OCI-LY7 (cell line): ENCODE data around the gene CIB1. TPM values are rescaled to one million over a fixed set of nuclear protein-coding genes. Genes with fewer than 3 reads are reported as not detected.

Experiments
- BruUV-seq: library from RNA; stranded (reverse); fragments of 400-500 nt; replicated peaks from 2 replicates; lab custom pipeline; 2021; lab: Mats Ljungman, UMichigan
- CTCF ChIA-PET: fragments of 300-600 bp; sonication (Branson Sonifier 250); formaldehyde crosslinking; loops from one replicate; lab custom pipeline; 2022; ENCODE audit warnings: antibody characterized with exemption; ENCODE audit not compliant: unreplicated experiment; lab: Charles Lee
- POLR2A ChIA-PET: fragments of 300-600 bp; sonication (Branson Sonifier 250); formaldehyde crosslinking; loops from one replicate; lab custom pipeline; 2022; ENCODE audit warnings: antibody characterized with exemption; lab: Charles Lee
- DNase-seq: peaks from one replicate; pipeline ENCODE4 v3.0.0-alpha.2; 2015; ENCODE audit warnings: low spot score
- H2AFZ ChIP-seq: fragments of 200-600 bp; sonication (generic), shearing (Covaris generic); 2 replicates; pipeline ENCODE4 v1.6.1; 2014; ENCODE audit warnings: mild to moderate bottlenecking, antibody characterized with exemption, low read length, moderate library complexity
- H3K27ac ChIP-seq: fragments of 200-600 bp; sonication (generic); 2 replicates; pipeline ENCODE4 v1.5.1; 2014; ENCODE audit warnings: mixed run types, low read depth, mild to moderate bottlenecking, moderate library complexity, low read length, inconsistent platforms; ENCODE audit not compliant: poor library complexity, severe bottlenecking
- H3K36me3 ChIP-seq: fragments of 200-600 bp; sonication (generic); 2 replicates; pipeline ENCODE4 v1.6.1; 2014; ENCODE audit warnings: mild to moderate bottlenecking, antibody characterized with exemption, low read length, moderate library complexity, mixed read lengths; ENCODE audit not compliant: insufficient read depth
- H3K4me1 ChIP-seq: fragments of 200-600 bp; sonication (generic); 2 replicates; pipeline ENCODE4 v1.5.1; 2014; ENCODE audit warnings: mild to moderate bottlenecking, low read length; ENCODE audit not compliant: insufficient read depth, poor library complexity, severe bottlenecking
- H3K4me2 ChIP-seq: fragments of 200-600 bp; sonication (generic); 2 replicates; pipeline ENCODE4 v1.6.1; 2014; ENCODE audit warnings: mild to moderate bottlenecking, low read length
- H3K4me3 ChIP-seq: fragments of 200-600 bp; sonication (generic); 2 replicates; pipeline ENCODE4 v1.5.1; 2014; ENCODE audit warnings: mild to moderate bottlenecking, low read depth, low read length; ENCODE audit not compliant: poor library complexity, severe bottlenecking
- H3K79me2 ChIP-seq: fragments of 200-600 bp; sonication (generic); 2 replicates; pipeline ENCODE4 v1.6.1; 2016; ENCODE audit warnings: low read depth, mild to moderate bottlenecking, low read length, moderate library complexity, mixed read lengths; ENCODE audit not compliant: insufficient read depth
- H3K9me2 ChIP-seq: fragments of 200-600 bp; sonication (generic); 2 replicates; pipeline ENCODE4 v1.6.1; 2016; ENCODE audit warnings: mild to moderate bottlenecking, low read length, mixed read lengths; ENCODE audit not compliant: insufficient read depth
- H3K9me3 ChIP-seq: fragments of 200-600 bp; sonication (generic); 2 replicates; pipeline ENCODE4 v1.6.1; 2014; ENCODE audit warnings: mild to moderate bottlenecking, mixed run types, low read length, mixed read lengths
- H4K20me1 ChIP-seq: fragments of 200-600 bp; sonication (generic); 2 replicates; pipeline ENCODE4 v1.6.1; 2014; ENCODE audit warnings: mild to moderate bottlenecking, antibody characterized with exemption, low read length, moderate library complexity, mixed read lengths; ENCODE audit not compliant: insufficient read depth
- EZH2phosphoT487 ChIP-seq: fragments of 200-600 bp; sonication (generic); IDR thresholded peaks from 2 replicates; pipeline ENCODE4 v1.6.1; 2018; ENCODE audit warnings: low read depth, borderline replicate concordance, mild to moderate bottlenecking, mixed run types, antibody characterized with exemption, low read length, moderate library complexity, mixed read lengths
- intact Hi-C: fragments of 100-400 bp; cut with micrococcal nuclease; formaldehyde crosslinking; loops from one replicate; pipeline ENCODE4 v1.10.0; 2022; ENCODE audit not compliant: unreplicated experiment
- total RNA-seq, 2 experiments: library from RNA; depleted of rRNA in 1 of 2; stranded (reverse); fragments of >200 nt in 1 of 2; shearing (Covaris generic) in 1 of 2; gene quantifications; 2 replicates each; pipeline ENCODE4 v1.2.3, GENCODE V29; 2014 to 2022
- TF ChIP-seq, protein P1 (sequence below): fragments of 200-600 bp; sonication (generic); conservative IDR thresholded peaks from 2 replicates; pipeline ENCODE4 v1.5.1; 2014; ENCODE audit warnings: mild to moderate bottlenecking, antibody characterized with exemption, low read length, moderate library complexity, mixed read lengths

CIB1 gene
- total RNA-seq, 2 experiments from 2014 or later, result 52.8 to 54.5 TPM

DNA sequence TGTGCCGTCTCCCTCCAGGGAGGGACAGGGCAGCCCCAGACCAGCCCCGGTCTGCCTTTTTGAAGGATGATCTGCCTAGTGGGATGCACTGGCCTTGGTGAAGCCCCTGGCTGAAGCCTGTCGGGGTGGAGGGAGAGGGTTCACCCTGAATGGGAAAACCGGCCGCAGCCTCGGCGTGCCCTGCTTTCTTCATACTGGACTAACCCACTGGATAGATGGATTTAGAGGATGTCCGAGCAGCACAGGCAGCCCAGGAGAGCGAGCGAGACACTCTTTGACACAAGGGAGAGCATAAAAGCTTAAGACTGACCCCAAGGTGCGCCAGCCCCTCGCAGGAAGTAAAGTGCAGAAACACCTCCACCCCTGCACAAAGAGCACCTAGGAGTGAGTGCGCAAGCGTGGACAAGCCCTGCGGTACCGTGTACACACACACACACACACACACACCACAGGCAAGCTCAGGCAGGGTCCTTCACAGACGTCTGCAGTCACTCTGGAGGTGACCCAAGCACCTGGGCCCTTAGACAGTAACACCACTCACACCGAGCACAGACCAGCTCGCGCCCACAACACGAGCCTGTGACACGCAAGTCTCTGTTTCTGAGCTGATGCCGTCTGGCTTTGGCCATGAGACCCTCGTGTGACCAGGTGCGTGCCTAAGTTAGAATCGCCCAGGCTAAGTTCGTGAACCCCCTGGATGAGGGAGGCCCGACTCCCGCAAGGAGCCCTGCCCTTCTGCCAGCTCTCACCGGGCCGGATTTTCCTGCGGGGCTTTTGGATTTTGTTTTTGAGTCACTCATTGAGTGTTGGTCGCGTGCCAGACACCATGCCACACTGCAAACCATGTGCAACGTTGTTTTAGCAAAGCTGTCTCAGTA lies 21.3 kb downstream of the CIB1 start:
- H3K4me2 ChIP-seq, result no peak overlapping the region
- POLR2A ChIA-PET, result interaction anchor here (0.9 kb wide), 1 partner anchor 33 kb away, joined by 4 read pairs; no protein-coding TSS in a partner anchor
- intact Hi-C loops, result no loop called here
- no peaks in the 10 kb centered on the region for H3K9me2 ChIP-seq
- BruUV-seq, result no TSS peak
- no peak overlapping the region for H3K4me3 ChIP-seq
- TF ChIP-seq EZH2phosphoT487, result no peak
- H2AFZ ChIP-seq, result no peak overlapping the region
- H3K4me1 ChIP-seq, result peaks cover 5% of the 10 kb centered on the region
- H3K79me2 ChIP-seq, result no peaks in the 10 kb centered on the region
- H4K20me1 ChIP-seq, result no peaks in the 10 kb centered on the region
- no peaks in the 10 kb centered on the region for H3K9me3 ChIP-seq
- CTCF ChIA-PET, result no interaction called here
- no peak for DNase-seq
- H3K36me3 ChIP-seq, result no peaks in the 10 kb centered on the region
- H3K27ac ChIP-seq, result no peak overlapping the region

DNA sequence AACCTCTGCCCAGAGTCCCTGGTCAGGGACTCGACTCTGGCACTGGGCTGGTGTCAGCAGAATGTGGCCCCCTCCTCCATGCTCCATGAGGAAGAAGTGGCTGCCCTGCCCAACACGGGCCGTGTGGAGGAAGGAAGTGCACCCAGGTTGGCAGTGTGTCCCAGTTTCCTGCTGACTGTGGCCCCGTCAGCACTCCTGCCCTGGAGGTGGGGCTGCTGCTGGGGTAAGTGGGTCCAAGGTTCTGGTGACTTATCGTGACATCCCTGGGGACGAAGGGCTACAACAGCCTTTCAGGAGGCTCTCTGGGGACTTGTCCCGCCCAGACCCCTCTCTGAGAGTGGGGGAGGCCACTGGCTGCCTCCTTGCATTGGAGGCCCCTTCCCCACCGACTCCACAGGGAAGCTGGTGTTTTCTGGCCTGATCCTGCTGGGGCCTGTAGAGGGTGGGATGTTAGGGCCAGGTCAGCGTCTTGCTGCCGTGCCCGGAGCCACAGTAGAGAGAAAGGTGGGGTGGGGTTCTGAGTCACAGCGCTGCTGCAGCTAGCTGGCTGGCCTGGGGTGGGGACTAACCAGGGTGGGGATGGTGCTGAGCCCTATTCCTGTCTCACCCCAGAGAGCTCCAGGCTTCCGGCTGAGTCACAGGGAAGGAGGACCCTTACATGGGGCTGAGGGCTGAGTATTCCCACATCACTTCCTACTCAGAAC lies 22.1 kb downstream of the CIB1 start:
- no peak for TF ChIP-seq EZH2phosphoT487
- TF ChIP-seq, protein P1, sequence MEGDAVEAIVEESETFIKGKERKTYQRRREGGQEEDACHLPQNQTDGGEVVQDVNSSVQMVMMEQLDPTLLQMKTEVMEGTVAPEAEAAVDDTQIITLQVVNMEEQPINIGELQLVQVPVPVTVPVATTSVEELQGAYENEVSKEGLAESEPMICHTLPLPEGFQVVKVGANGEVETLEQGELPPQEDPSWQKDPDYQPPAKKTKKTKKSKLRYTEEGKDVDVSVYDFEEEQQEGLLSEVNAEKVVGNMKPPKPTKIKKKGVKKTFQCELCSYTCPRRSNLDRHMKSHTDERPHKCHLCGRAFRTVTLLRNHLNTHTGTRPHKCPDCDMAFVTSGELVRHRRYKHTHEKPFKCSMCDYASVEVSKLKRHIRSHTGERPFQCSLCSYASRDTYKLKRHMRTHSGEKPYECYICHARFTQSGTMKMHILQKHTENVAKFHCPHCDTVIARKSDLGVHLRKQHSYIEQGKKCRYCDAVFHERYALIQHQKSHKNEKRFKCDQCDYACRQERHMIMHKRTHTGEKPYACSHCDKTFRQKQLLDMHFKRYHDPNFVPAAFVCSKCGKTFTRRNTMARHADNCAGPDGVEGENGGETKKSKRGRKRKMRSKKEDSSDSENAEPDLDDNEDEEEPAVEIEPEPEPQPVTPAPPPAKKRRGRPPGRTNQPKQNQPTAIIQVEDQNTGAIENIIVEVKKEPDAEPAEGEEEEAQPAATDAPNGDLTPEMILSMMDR, result no peak
- H3K4me1 ChIP-seq, result peaks cover 5% of the 10 kb centered on the region
- no peak overlapping the region for H3K4me3 ChIP-seq
- H3K4me2 ChIP-seq, result no peak overlapping the region
- no peaks in the 10 kb centered on the region for H3K9me2 ChIP-seq
- no TSS peak for BruUV-seq
- ChIA-PET POLR2A (no interaction called here), CTCF (no interaction called here)
- H3K36me3 ChIP-seq, result no peaks in the 10 kb centered on the region
- H3K27ac ChIP-seq, result no peak overlapping the region
- no peaks in the 10 kb centered on the region for H3K79me2 ChIP-seq
- H4K20me1 ChIP-seq, result no peaks in the 10 kb centered on the region
- no peaks in the 10 kb centered on the region for H3K9me3 ChIP-seq
- intact Hi-C loops, result no loop called here
- no peak overlapping the region for H2AFZ ChIP-seq
- no peak for DNase-seq

DNA sequence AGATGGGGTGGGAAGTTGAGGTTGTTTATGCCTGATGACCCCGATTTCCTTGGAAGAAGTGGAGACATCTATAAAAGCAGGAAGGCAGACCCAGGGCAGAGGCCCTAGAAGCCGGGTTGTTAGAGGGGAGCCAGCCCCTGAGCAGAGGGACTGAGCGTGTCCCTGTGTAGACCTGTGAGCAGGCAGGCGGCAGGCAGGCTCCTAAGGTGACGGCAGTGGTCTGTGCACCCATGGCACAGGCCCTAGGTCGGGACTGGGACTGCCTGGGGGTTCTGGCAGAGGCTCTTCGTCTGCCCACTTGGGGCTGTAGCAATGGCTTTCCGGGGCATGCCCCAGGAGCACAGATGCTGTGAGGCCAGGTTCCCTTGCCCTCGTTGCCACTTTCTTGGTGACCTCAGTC lies 22.7 kb downstream of the CIB1 start:
- TF ChIP-seq, protein P1, result no peak
- TF ChIP-seq EZH2phosphoT487, result no peak
- H3K4me3 ChIP-seq, result no peak overlapping the region
- H3K79me2 ChIP-seq, result no peaks in the 10 kb centered on the region
- BruUV-seq, result no TSS peak
- H3K4me2 ChIP-seq, result no peak overlapping the region
- no peaks in the 10 kb centered on the region for H3K9me3 ChIP-seq
- no peaks in the 10 kb centered on the region for H3K36me3 ChIP-seq
- H4K20me1 ChIP-seq, result no peaks in the 10 kb centered on the region
- no peaks in the 10 kb centered on the region for H3K9me2 ChIP-seq
- CTCF ChIA-PET, result no interaction called here
- no peak for DNase-seq
- POLR2A ChIA-PET, result no interaction called here
- intact Hi-C loops, result no loop called here
- peaks cover 5% of the 10 kb centered on the region for H3K4me1 ChIP-seq
- no peak overlapping the region for H3K27ac ChIP-seq
- H2AFZ ChIP-seq, result no peak overlapping the region
